ENCODE data around the gene MAP2K3. TPM values are rescaled to one million over a fixed set of nuclear protein-coding genes. Genes with fewer than 3 reads are reported as not detected.

Gene MAP2K3
- total and polyA plus RNA-seq, 2 of the 4 experiments (the other 2 are of a cell fraction), result 23.5 to 82.2 TPM

GRCh38 chr17:21318439-21318838, 33.9 kb downstream of the MAP2K3 start:
- no peaks in the 10 kb centered on the region for H3K9me1 ChIP-seq (ENCODE audit: insufficient read depth, low read length)
- H3K4me3 ChIP-seq (ENCODE audit: insufficient read depth, low read depth, low read length), result no peak overlapping the region
- H3K4me2 ChIP-seq (ENCODE audit: low read depth, low read length), result no peak overlapping the region
- no peaks in the 10 kb centered on the region for H3K27me3 ChIP-seq (ENCODE audit: control insufficient read depth, insufficient read depth, low read length)
- no peak overlapping the region for H2BK120ac ChIP-seq (ENCODE audit: low read depth, low read length)
- H2BK20ac ChIP-seq (ENCODE audit: low read depth, low read length), result no peak overlapping the region
- H3K27ac ChIP-seq (ENCODE audit: insufficient read depth, low read length), result no peak overlapping the region
- WGBS, 2 experiments (ENCODE audit: extremely low coverage in 2 of 2, insufficient read length in 1 of 2), result 62% methylated on average over 8 of the region's 17 CpGs; no CpG with 5 or more reads in 1 of the 2 experiments
- intact Hi-C loops (cut with micrococcal nuclease), result no loop called here
- no peak overlapping the region for H2AFZ ChIP-seq (replicated peaks; ENCODE audit: low read length, poor library complexity)
- H2BK15ac ChIP-seq (ENCODE audit: low read depth, low read length), result no peak overlapping the region
- CTCF ChIA-PET, result no interaction called here
- no peak overlapping the region for H4K8ac ChIP-seq (ENCODE audit: low read depth in 2 of 2, low read length in 2 of 2)
- no peak overlapping the region for H2AK9ac ChIP-seq (replicated peaks; ENCODE audit: low read depth, low read length, poor library complexity)
- no peak overlapping the region for H4K91ac ChIP-seq (ENCODE audit: insufficient read depth, low read depth, low read length)
- H3K23ac ChIP-seq (ENCODE audit: low read depth, low read length), result no peak overlapping the region
- no peaks in the 10 kb centered on the region for H3K79me1 ChIP-seq (ENCODE audit: low read depth in 1 of 2, low read length in 2 of 2)
- peaks cover 5% of the 10 kb centered on the region for H3K36me3 ChIP-seq (ENCODE audit: control insufficient read depth, insufficient read depth, low read length)
- POLR2A ChIA-PET (ENCODE audit: unreplicated experiment), result no interaction called here
- H3K56ac ChIP-seq (ENCODE audit: extremely low read depth, insufficient read depth, low read length), result no peak overlapping the region
- no peaks in the 10 kb centered on the region for H3K4me1 ChIP-seq (ENCODE audit: control insufficient read depth, insufficient read depth, low read length)
- no peak overlapping the region for H3K4ac ChIP-seq (ENCODE audit: low read depth, low read length)
- H2AK5ac ChIP-seq (ENCODE audit: low read depth, low read length), result no peak overlapping the region
- ATAC-seq (ENCODE audit: low read depth) (no peak), DNase-seq (no peak)
- no peak overlapping the region for H3K9ac ChIP-seq (ENCODE audit: low read depth, low read length)
- dilution Hi-C loops (cut with HindIII; ENCODE audit: low sequenced_read_pairs, unreplicated experiment), result no loop called here
- TF ChIP-seq RCOR1 (IDR thresholded peaks at IDR 0.05; ENCODE audit: insufficient replicate concordance, low read length) (no peak), POLR2A (IDR thresholded peaks at IDR 0.05; ENCODE audit: low read depth, low read length) (no peak), MAZ (IDR thresholded peaks at IDR 0.05; ENCODE audit: borderline replicate concordance, low read depth, low read length) (no peak), CTCF (conservative IDR thresholded peaks at IDR 0.05; ENCODE audit: low read depth, low read length) (no peak), NFE2L2 (IDR thresholded peaks at IDR 0.05; ENCODE audit: low read depth, low read length) (no peak), FOS (IDR thresholded peaks at IDR 0.05; ENCODE audit: low read depth, low read length) (no peak), MAFK (IDR thresholded peaks at IDR 0.05; ENCODE audit: low read depth, low read length) (no peak), RFX5 (IDR thresholded peaks at IDR 0.05; ENCODE audit: low read depth, low read length) (no peak), USF2 (IDR thresholded peaks at IDR 0.05; ENCODE audit: low read depth, low read length) (no peak), CEBPB (IDR thresholded peaks at IDR 0.05; ENCODE audit: low read depth, low read length) (no peak), BHLHE40 (IDR thresholded peaks at IDR 0.05; ENCODE audit: low read depth, low read length) (no peak)
- H3K18ac ChIP-seq (ENCODE audit: low read depth, low read length), result no peak overlapping the region
- in situ Hi-C loops (cut with MboI; ENCODE audit: low sequenced_read_pairs), result loop anchor here (25.0 kb wide), 1 partner anchor 469 kb away; no protein-coding TSS in a partner anchor
- no peak overlapping the region for H2BK5ac ChIP-seq (ENCODE audit: low read depth, low read length, poor library complexity, severe bottlenecking)
- H4K5ac ChIP-seq (ENCODE audit: low read depth, low read length), result no peak overlapping the region
- no TSS peak for BruUV-seq (replicated peaks)
- no peak overlapping the region for H3K14ac ChIP-seq (replicated peaks; ENCODE audit: low read depth, low read length)
- peaks cover 5% of the 10 kb centered on the region; the same call in 1 of the 2 replicates for H4K20me1 ChIP-seq (ENCODE audit: insufficient read depth, low read length)
- no peaks in the 10 kb centered on the region for H3K9me3 ChIP-seq (ENCODE audit: control insufficient read depth, insufficient read depth, low read length)
